Measurements from ENCODE around the gene KCTD17. TPM values are rescaled to one million over a fixed set of nuclear protein-coding genes. Genes with fewer than 3 reads are reported as not detected.
A peak's percentile ranks its signal among the peaks of the same experiment; 100 is the strongest.

KCTD17 gene
- polyA plus RNA-seq, 2 of the 4 experiments (the other 2 are of a cell fraction) = 18.7 to 37.1 TPM

DNA sequence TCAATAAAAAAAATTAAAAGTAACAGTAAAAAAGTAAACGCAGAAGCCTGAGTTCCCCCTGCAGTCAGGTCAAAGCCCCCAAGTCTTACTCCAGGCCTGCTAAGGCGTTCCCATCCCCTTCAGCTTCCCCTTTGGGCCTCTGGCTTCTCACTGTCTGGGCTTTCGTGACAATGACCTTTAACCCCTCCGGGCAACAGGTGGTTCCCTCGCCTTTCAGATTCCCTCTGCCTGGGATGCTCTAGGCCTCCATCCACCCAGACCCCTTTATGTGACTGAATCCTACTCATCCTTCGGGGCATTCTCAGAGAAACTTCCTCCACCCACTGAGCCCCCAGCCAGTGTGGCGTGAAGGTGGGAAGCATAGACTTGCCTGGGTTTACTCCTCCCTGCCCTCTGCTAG is 24.0 kb upstream of the KCTD17 start:
- ATAC-seq (no peak), DNase-seq (ENCODE audit: low read depth in 1 of 2, low spot score in 1 of 2) (no peak), FAIRE-seq (no peak)
- WGBS (ENCODE audit: missing lambda C conversion rate) = 94% methylated on average over 7 of the region's 7 CpGs
- ChIA-PET POLR2A (interaction anchor here (1.2 kb wide), 1 partner anchor 9 kb away, joined by 4 read pairs; no protein-coding TSS in a partner anchor), CTCF (interaction anchor here (1.2 to 13.1 kb wide), 3 partner anchors 16 to 171 kb away, joined by 3 to 142 read pairs (median 5); no protein-coding TSS in a partner anchor)
- TF ChIP-seq EP300 (IDR thresholded peaks at IDR 0.05) = no peak
- no peak for TF ChIP-seq PHF8 (IDR thresholded peaks at IDR 0.05; ENCODE audit: borderline replicate concordance, low read depth)
- H3K4me3 ChIP-seq = no peak overlapping the region
- no peak overlapping the region for H3K4me2 ChIP-seq
- H3K27ac ChIP-seq = no peak overlapping the region
- H3K4me1 ChIP-seq = peaks cover 56% of the 10 kb centered on the region
- no peaks in the 10 kb centered on the region for H3K9me3 ChIP-seq

DNA sequence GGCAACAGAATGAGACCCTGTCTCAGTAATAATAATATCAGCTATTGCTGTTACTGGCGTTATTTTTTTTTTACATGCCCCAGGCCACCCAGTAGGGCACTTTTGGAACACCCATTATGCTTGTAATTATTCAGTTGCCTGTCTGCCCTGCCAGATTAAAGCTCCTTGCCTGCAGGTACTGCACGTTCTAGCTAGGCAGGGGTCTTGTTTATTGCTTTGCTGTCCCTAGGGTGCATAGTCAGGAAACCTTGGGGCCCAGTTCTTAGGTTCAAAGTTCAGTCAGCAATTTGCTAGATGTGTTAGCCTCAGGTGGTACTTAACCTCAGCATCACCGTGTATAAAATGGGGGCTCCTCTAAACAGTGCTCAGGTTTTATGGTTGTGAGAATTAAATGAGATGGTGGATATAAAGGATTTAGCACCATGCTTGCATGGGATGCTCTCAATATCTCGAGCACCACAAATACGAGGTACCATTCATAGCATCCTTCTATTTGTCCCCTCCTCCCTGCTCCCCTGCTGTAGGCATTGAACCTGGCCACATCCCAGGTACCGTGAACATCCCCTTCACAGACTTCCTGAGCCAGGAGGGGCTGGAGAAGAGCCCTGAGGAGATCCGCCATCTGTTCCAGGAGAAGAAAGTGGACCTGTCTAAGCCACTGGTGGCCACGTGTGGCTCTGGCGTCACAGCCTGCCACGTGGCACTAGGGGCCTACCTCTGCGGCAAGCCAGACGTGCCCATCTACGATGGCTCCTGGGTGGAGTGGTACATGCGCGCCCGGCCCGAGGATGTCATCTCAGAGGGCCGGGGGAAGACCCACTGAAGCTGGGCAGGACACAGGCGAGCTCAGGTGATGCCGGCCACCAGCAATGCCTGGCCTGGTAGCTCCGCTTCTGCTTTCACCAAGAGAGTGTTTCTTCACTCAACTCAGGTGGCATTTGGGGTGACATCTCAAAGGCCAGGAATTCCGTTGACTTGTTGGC is 22.6 kb upstream of the KCTD17 start:
- Histone ChIP-seq H3K4me1 (peaks cover 54% of the 10 kb centered on the region), H3K4me3 (no peak overlapping the region), H3K4me2 (no peak overlapping the region), H3K9me3 (no peaks in the 10 kb centered on the region), H3K27ac (peak overlapping the region in 1 of 2 experiments; percentile 98; a peak in 3 of 6 replicates)
- FAIRE-seq = no peak
- 85% methylated on average over 8 of the region's 22 CpGs for WGBS (ENCODE audit: missing lambda C conversion rate)
- ChIA-PET CTCF (interaction anchor here (0.6 to 13.1 kb wide), 5 partner anchors 9 to 173 kb away, joined by 3 to 142 read pairs (median 5); partner anchors contain the start of genes MPST and TST), POLR2A (interaction anchor here (0.8 to 1.2 kb wide), 2 partner anchors 10 to 170 kb away, joined by 3 to 4 read pairs; no protein-coding TSS in a partner anchor)
- TF ChIP-seq, protein P1, sequence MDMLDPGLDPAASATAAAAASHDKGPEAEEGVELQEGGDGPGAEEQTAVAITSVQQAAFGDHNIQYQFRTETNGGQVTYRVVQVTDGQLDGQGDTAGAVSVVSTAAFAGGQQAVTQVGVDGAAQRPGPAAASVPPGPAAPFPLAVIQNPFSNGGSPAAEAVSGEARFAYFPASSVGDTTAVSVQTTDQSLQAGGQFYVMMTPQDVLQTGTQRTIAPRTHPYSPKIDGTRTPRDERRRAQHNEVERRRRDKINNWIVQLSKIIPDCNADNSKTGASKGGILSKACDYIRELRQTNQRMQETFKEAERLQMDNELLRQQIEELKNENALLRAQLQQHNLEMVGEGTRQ (IDR thresholded peaks at IDR 0.05) = no peak
- TF ChIP-seq, protein P2, sequence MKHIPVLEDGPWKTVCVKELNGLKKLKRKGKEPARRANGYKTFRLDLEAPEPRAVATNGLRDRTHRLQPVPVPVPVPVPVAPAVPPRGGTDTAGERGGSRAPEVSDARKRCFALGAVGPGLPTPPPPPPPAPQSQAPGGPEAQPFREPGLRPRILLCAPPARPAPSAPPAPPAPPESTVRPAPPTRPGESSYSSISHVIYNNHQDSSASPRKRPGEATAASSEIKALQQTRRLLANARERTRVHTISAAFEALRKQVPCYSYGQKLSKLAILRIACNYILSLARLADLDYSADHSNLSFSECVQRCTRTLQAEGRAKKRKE (CRISPR knock-in tag; IDR thresholded peaks at IDR 0.05; ENCODE audit: low read depth) = no peak
- TF ChIP-seq MAZ (IDR thresholded peaks at IDR 0.05; ENCODE audit: borderline replicate concordance, low read depth, low read length) (no peak), RAD21 (conservative IDR thresholded peaks at IDR 0.05 in 1 of 2, IDR thresholded peaks at IDR 0.05 in 1 of 2) (no peak), JUNB (IDR thresholded peaks at IDR 0.05) (no peak), ZSCAN20 (CRISPR knock-in tag; IDR thresholded peaks at IDR 0.05) (no peak), CEBPB (IDR thresholded peaks at IDR 0.05) (no peak), ZNF302 (CRISPR knock-in tag; IDR thresholded peaks at IDR 0.05) (no peak), EHF (CRISPR knock-in tag; IDR thresholded peaks at IDR 0.05) (no peak), FOSL2 (IDR thresholded peaks at IDR 0.05) (no peak), FOSL2 (CRISPR knock-in tag; IDR thresholded peaks at IDR 0.05) (no peak), ESRRA (IDR thresholded peaks at IDR 0.05; ENCODE audit: borderline replicate concordance, low read length) (no peak), BHLHE40 (IDR thresholded peaks at IDR 0.05; ENCODE audit: low read depth, low read length) (no peak), CHD4 (IDR thresholded peaks at IDR 0.05; ENCODE audit: borderline replicate concordance) (no peak)
- DNase-seq (ENCODE audit: low read depth in 1 of 2, low spot score in 1 of 2) = no peak
- ATAC-seq = no peak

DNA sequence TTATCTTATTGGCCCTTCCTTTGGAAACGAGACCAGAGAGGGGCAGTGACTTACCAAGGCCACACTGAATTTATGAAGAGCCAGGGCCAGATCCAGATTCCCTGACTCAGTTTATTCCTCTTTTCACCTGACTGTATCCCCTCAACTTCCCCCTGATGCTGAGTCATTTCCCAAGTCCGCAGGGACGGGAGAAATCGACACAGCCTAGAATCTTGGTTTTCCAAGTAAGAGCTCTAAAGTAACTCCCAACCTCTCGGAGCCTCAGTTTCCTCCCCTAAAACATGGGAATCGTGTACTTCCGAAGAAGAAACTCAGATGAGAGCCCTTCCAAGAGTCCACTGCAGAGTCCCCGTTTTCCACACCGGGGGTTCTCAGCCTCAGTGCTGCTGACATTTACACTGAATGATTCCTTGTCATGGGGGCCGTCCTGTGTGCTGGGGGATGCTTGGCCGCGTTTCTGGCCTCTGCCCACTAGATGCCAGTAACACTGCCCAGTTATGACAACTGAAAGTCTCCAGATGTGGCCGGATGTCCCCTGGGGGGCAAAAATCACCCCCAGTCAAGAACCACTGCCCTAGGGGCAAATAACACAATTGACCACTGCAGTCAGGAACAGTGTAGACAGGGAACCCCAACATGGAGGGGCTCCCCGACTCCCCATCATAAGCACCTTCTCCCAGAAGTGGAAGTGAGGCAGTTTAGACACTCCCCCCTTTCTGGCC is 20.8 kb upstream of the KCTD17 start:
- 65% methylated on average over 11 of the region's 14 CpGs for WGBS (ENCODE audit: missing lambda C conversion rate)
- Histone ChIP-seq H3K4me1 (peaks cover 62% of the 10 kb centered on the region), H3K4me2 (peak overlapping the region; percentile 90; the same call in 2 of the 3 replicates), H3K27ac (peak overlapping the region; percentile 98 to 100), H3K9me3 (no peaks in the 10 kb centered on the region), H3K4me3 (no peak overlapping the region)
- ChIA-PET CTCF (interaction anchor here (0.6 to 13.1 kb wide), 5 partner anchors 11 to 514 kb away, joined by 3 to 142 read pairs (median 3); partner anchors contain the start of genes MPST and TST), POLR2A (interaction anchor here (0.8 kb wide), 1 partner anchor 12 kb away, joined by 3 read pairs; no protein-coding TSS in a partner anchor)
- DNase-seq (ENCODE audit: low read depth in 1 of 2, low spot score in 1 of 2) (no peak), FAIRE-seq (no peak), ATAC-seq (no peak)
- TF ChIP-seq ZFP36 (IDR thresholded peaks at IDR 0.05; ENCODE audit: borderline replicate concordance, partially characterized antibody) (no peak), RAD21 (conservative IDR thresholded peaks at IDR 0.05 in 1 of 2, IDR thresholded peaks at IDR 0.05 in 1 of 2) (peak; percentile 1 to 20; a peak in 1 of 5 replicates)

All from A549 (cell line).